ENCODE results near the gene PLIN5.
"Not testable (repeated sequence)": the region's sequence is repeated elsewhere in the genome, so short reads cannot be mapped to it uniquely, and the experiment has no call there.

Gene PLIN5

GRCh38 chr19:4567584-4568071 lies 32.6 kb upstream of the PLIN5 start:
- peak; percentile 57 for DNase-seq

- DNase-seq: peak; percentile 76
These were observed 31.5 kb upstream of the PLIN5 start for GRCh38 chr19:4566402-4567051.

- not testable (repeated sequence) for DNase-seq
These were observed 28.5 kb upstream of the PLIN5 start for GRCh38 chr19:4563562-4563961.

- not testable (repeated sequence) for DNase-seq
These were observed 27.1 kb upstream of the PLIN5 start for GRCh38 chr19:4562085-4562484.

- no peak for DNase-seq
These were observed 24.5 kb upstream of the PLIN5 start, which contains the start of gene SEMA6B for GRCh38 chr19:4559569-4559968. Gene SEMA6B (minus strand): TSS chr19:4559684. CDS start chr19:4558457, 1,227 bp downstream.

GRCh38 chr19:4557971-4558941 lies 23.2 kb upstream of the PLIN5 start:
- DNase-seq: peak; percentile 38

- peak; percentile 44 for DNase-seq
These were observed 22.3 kb upstream of the PLIN5 start for GRCh38 chr19:4557144-4557970.

GRCh38 chr19:4556597-4557127 lies 21.6 kb upstream of the PLIN5 start:
- peak; percentile 33 for DNase-seq

- peak; percentile 45 for DNase-seq
These were observed 20.9 kb upstream of the PLIN5 start for GRCh38 chr19:4555657-4556561.

- DNase-seq: no peak
These were observed 19.7 kb upstream of the PLIN5 start for GRCh38 chr19:4554717-4555116.

- no peak for DNase-seq
These were observed 18.8 kb upstream of the PLIN5 start for GRCh38 chr19:4553775-4554174.

GRCh38 chr19:4553092-4553695 lies 18.2 kb upstream of the PLIN5 start:
- no peak for DNase-seq

GRCh38 chr19:4552525-4552819 lies 17.4 kb upstream of the PLIN5 start:
- no peak for DNase-seq

GRCh38 chr19:4550479-4551050 lies 15.5 kb upstream of the PLIN5 start:
- no peak for DNase-seq

GRCh38 chr19:4550018-4550417 lies 15.0 kb upstream of the PLIN5 start:
- DNase-seq: no peak

GRCh38 chr19:4548238-4548584 lies 13.2 kb upstream of the PLIN5 start:
- no peak for DNase-seq

GRCh38 chr19:4547303-4548237 lies 12.5 kb upstream of the PLIN5 start:
- peak; percentile 56 for DNase-seq

GRCh38 chr19:4543842-4544647 lies 9.0 kb upstream of the PLIN5 start:
- no peak for DNase-seq
